Measurements from ENCODE around the gene INTS13.
A peak's percentile ranks its signal among the peaks of the same experiment; 100 is the strongest.

Gene INTS13

GRCh38 chr12:26937863-26938700 lies at the start of gene INTS13, which contains the start of gene FGFR1OP2:
Gene INTS13 (minus strand): TSS chr12:26937981. CDS start chr12:26936803, 1,178 bp downstream.
Gene FGFR1OP2 (plus strand): TSS chr12:26938470. CDS start chr12:26954159, 15,689 bp downstream.
- TF ChIP-seq CTCF (IDR thresholded peaks at IDR 0.05; ENCODE audit: control insufficient read depth, extremely low read depth, insufficient read depth), result no peak
- peak; percentile 95 for DNase-seq (ENCODE audit: low read depth)
- H3K4me3 ChIP-seq (ENCODE audit: low read depth, low read length), result peak within 1 kb of the TSS; percentile 98

DNA sequence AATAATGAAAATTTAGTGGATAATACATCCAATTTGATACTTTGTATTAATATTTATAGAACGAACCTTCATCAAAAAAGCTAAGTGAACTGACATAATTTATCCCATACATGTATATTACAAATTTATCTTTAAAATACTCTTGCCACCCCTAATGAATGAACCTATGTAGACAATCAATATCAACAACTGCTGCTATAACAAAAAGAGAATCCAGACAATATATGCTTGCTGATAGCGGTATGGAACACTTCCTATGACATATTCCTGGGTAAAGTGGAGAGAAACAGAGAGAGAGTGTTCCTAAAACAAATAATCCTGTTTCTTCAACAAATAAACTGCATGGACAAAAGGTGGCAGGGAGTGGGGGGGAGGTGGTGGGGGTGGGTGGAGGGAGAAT lies 45.1 kb upstream of the INTS13 start:
- no peak overlapping the region for H3K4me3 ChIP-seq (ENCODE audit: low read depth, low read length)
- TF ChIP-seq CTCF (IDR thresholded peaks at IDR 0.05; ENCODE audit: control insufficient read depth, extremely low read depth, insufficient read depth), result no peak
- no peak for DNase-seq (ENCODE audit: low read depth)

DNA sequence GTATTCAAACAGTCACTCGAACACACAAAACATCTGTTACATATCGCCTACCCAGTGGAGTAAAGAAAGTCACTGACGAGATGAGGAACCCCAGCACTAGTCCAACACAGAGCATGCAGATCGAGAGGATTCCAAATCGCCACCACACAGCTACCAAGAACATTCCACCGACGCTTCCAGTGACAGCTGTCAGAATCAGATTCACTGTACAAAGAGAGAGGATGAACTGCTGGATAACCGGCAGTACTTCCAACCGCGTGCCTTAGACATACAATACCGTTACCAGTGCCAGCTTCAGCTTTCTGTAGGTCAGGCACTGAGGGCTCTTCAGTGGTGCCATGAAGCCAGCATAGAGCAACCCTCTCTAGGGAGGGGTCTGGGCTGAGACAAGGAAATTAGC lies 42.0 kb upstream of the INTS13 start:
- H3K4me3 ChIP-seq (ENCODE audit: low read depth, low read length), result no peak overlapping the region
- DNase-seq (ENCODE audit: low read depth), result no peak
- TF ChIP-seq CTCF (IDR thresholded peaks at IDR 0.05; ENCODE audit: control insufficient read depth, extremely low read depth, insufficient read depth), result no peak

DNA sequence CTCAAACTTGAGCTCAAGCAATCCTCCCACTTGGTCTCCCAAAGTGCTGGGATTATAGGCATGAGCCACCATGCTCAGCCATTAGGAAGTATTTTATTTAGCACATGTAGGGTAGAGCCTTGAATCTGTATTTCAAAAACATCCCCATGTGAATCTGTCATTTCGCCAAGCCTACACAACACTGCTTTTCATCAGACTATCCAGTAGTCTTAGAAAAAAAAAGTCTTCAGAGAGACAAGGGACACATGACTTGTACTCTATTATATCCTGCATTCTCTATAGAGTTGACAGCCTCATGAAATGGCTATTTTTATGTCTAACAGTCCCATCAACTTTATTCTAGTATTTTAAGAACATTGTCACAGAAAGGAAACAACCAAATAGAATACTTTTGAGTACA lies 41.0 kb upstream of the INTS13 start:
- no peak overlapping the region for H3K4me3 ChIP-seq (ENCODE audit: low read depth, low read length)
- TF ChIP-seq CTCF (IDR thresholded peaks at IDR 0.05; ENCODE audit: control insufficient read depth, extremely low read depth, insufficient read depth), result no peak
- DNase-seq (ENCODE audit: low read depth), result no peak

DNA sequence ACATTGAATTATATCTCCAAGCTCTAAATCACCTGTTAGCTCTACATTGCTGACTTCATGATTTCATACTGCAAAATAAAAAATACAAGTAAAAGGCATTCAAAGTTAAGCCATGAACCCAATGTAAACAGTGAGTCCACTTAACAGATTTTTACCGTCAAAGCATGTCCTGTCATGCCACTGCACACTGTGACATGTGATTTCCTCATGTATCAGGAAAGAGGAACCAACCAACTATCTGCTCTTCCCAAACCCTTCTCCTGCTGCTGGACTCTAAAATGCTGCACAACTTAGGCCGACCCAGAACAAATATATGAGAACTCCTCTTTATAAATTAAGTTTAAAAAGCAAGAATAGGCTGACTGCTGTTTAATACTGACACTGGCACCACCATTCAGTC lies 38.9 kb upstream of the INTS13 start:
- TF ChIP-seq CTCF (IDR thresholded peaks at IDR 0.05; ENCODE audit: control insufficient read depth, extremely low read depth, insufficient read depth), result no peak
- H3K4me3 ChIP-seq (ENCODE audit: low read depth, low read length), result no peak overlapping the region
- no peak for DNase-seq (ENCODE audit: low read depth)

DNA sequence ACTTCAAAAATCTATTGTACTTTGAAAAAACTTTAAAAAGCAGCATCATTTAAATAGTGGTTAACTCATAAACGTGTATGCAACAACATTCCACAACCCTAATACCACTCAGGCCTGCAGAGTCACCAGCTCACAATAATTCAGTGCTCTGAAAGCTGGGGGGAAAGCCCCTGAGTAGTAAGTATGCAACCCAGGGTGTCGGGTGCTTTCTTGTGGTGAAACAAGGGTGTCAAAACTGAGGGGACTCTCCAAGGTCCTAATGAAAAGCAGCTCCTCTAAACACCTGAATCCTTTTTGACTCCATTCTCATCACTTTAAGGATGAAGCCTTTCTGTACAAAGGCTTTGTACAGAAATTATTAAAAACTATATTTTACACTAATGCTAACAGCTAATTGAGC lies 34.2 kb upstream of the INTS13 start:
- DNase-seq (ENCODE audit: low read depth), result no peak
- no peak for TF ChIP-seq CTCF (IDR thresholded peaks at IDR 0.05; ENCODE audit: control insufficient read depth, extremely low read depth, insufficient read depth)

DNA sequence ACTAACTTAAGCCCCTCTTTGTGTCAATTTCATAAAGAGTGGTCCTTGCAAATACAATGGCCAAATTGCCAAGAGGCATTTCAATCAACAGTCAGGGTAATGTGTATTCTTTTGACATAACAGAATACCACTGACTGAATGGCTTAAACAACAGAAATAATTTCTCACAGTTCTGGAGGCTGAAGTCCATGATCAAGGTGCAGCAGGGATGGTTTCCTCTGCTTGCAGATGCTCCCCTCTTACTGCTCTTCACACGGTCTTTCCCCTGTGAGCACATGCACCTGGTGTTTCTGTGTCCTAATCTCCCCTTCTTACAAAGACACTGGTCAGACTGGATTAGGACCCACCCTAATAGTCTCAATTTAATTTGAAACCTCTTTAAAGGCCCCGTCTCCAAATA lies 32.4 kb upstream of the INTS13 start:
- no peak for DNase-seq (ENCODE audit: low read depth)
- H3K4me3 ChIP-seq (ENCODE audit: low read depth, low read length), result no peak overlapping the region
- no peak for TF ChIP-seq CTCF (IDR thresholded peaks at IDR 0.05; ENCODE audit: control insufficient read depth, extremely low read depth, insufficient read depth)

More for the DNA sequence above, 34.2 kb upstream of the INTS13 start:
- no peak overlapping the region for H3K4me3 ChIP-seq (ENCODE audit: low read depth, low read length)
